A549 (cell line): ENCODE measurements around the gene PRR15L. TPM values are rescaled to one million over a fixed set of nuclear protein-coding genes. Genes with fewer than 3 reads are reported as not detected.

Experiments
- ATAC-seq, 2 experiments: fragments of 200-7000 bp in 1 of 2; fragments of >200 bp in 1 of 2; cut with Nextera tagmentation in 1 of 2; cut with Tn5 transposase in 1 of 2; 3 replicates each; pipeline versions ENCODE4 v1.8.0 to v1.9.1; 2018 to 2020; ENCODE audit warnings: mild to moderate bottlenecking in 1 of 2, moderate library complexity in 1 of 2
- CTCF ChIA-PET: fragments of 300-600 bp; sonication (Branson Sonifier 250); formaldehyde crosslinking; extraction: SDS; loops from one replicate; lab custom pipeline; 2021; ENCODE audit warnings: antibody characterized with exemption, inconsistent platforms; lab: Yijun Ruan, JAX
- POLR2A ChIA-PET: fragments of 350-600 bp; formaldehyde crosslinking; extraction: SDS; loops from one replicate; lab custom pipeline; 2021; ENCODE audit warnings: antibody characterized with exemption, inconsistent platforms; lab: Yijun Ruan, JAX
- DNase-seq, 2 experiments: peaks; one replicate each; pipeline versions ENCODE4 v3.0.0 to v3.0.0-alpha.2; 2011 to 2016; ENCODE audit warnings: low read depth in 1 of 2, low spot score in 1 of 2
- FAIRE-seq: peaks from 2 replicates; lab custom pipeline; 2011; peaks lifted over from hg19 to GRCh38; lab: Jason Lieb, UNC
- H3K27ac ChIP-seq, 2 experiments: fragments of >200 bp; sonication (Bioruptor Twin); formaldehyde crosslinking; 3 replicates each; pipeline ENCODE4 v1.5.1; 2016 to 2017
- H3K4me1 ChIP-seq: fragments of >200 bp; sonication (Bioruptor Twin); formaldehyde crosslinking; 3 replicates; pipeline ENCODE4 v1.6.1; 2016
- H3K4me2 ChIP-seq: fragments of >200 bp; sonication (Bioruptor Twin); formaldehyde crosslinking; 3 replicates; pipeline ENCODE4 v1.6.1; 2016
- H3K4me3 ChIP-seq: fragments of >200 bp; sonication (Bioruptor Twin); formaldehyde crosslinking; 3 replicates; pipeline ENCODE4 v1.5.1; 2016
- H3K9me3 ChIP-seq: fragments of >200 bp; sonication (Bioruptor Twin); formaldehyde crosslinking; 3 replicates; pipeline ENCODE4 v1.6.1; 2016
- CBX2 ChIP-seq: fragments of 200-600 bp; sonication (generic); IDR thresholded peaks from 2 replicates; pipeline ENCODE4 v1.6.1; 2016; ENCODE audit warnings: low read depth, mild to moderate bottlenecking, borderline replicate concordance
- CEBPB ChIP-seq, 2 experiments: fragments of >200 bp in 1 of 2; sonication (Bioruptor Twin) in 1 of 2; formaldehyde crosslinking in 1 of 2; IDR thresholded peaks; 2 replicates each; pipeline ENCODE4 v1.6.1; 2012 to 2016
- EHF ChIP-seq: fragments of 250-450 bp; sonication (Bioruptor Pico); IDR thresholded peaks from 2 replicates; pipeline ENCODE4 v1.5.0; 2020; ENCODE audit warnings: mild to moderate bottlenecking
- ESRRA ChIP-seq: fragments of 150-350 bp; IDR thresholded peaks from 2 replicates; pipeline ENCODE4 v1.6.1; 2014; ENCODE audit warnings: mild to moderate bottlenecking, low read length, borderline replicate concordance
- FOSL2 ChIP-seq, 2 experiments: fragments of 450-650 bp in 1 of 2; fragments of >200 bp in 1 of 2; sonication (Bioruptor Twin) in 1 of 2; formaldehyde crosslinking; IDR thresholded peaks; 2 replicates each; pipeline versions ENCODE4 v1.5.0 to v1.6.1; 2016 to 2020; ENCODE audit warnings: mild to moderate bottlenecking in 1 of 2, moderate library complexity in 1 of 2
- GATA3 ChIP-seq: IDR thresholded peaks from 2 replicates; pipeline ENCODE4 v1.6.1; 2012; ENCODE audit warnings: borderline replicate concordance
- HDAC2 ChIP-seq: fragments of 200-600 bp; sonication (generic); IDR thresholded peaks from 2 replicates; pipeline ENCODE4 v1.6.1; 2016
- HOXA7 ChIP-seq: fragments of 250-450 bp; sonication (Bioruptor Pico); IDR thresholded peaks from 2 replicates; pipeline ENCODE4 v1.5.0; 2020; ENCODE audit warnings: mild to moderate bottlenecking, moderate library complexity
- HOXB13 ChIP-seq: fragments of 250-450 bp; sonication (Bioruptor Pico); IDR thresholded peaks from 2 replicates; pipeline ENCODE4 v1.5.0; 2020; ENCODE audit warnings: low read depth, mild to moderate bottlenecking, moderate library complexity
- JUNB ChIP-seq: fragments of >200 bp; sonication (Bioruptor Twin); formaldehyde crosslinking; IDR thresholded peaks from 2 replicates; pipeline ENCODE4 v1.6.1; 2016
- MYC ChIP-seq: IDR thresholded peaks from 2 replicates; pipeline ENCODE4 v1.6.1; 2012; ENCODE audit warnings: mild to moderate bottlenecking, inconsistent platforms, low read length, improper control_type of control experiment, borderline replicate concordance
- NFE2L2 ChIP-seq: fragments of 150-350 bp; conservative IDR thresholded peaks from 2 replicates; pipeline ENCODE4 v1.6.1; 2014; ENCODE audit warnings: low read length
- POLR2AphosphoS2 ChIP-seq: conservative IDR thresholded peaks from 2 replicates; pipeline ENCODE4 v1.6.1; 2012; ENCODE audit warnings: low read length, improper control_type of control experiment, inconsistent platforms
- RCOR1 ChIP-seq: fragments of 150-350 bp; IDR thresholded peaks from 2 replicates; pipeline ENCODE4 v1.6.1; 2014; ENCODE audit warnings: antibody characterized with exemption, low read length, low read depth
- RFX5 ChIP-seq: fragments of 450-650 bp; IDR thresholded peaks from 2 replicates; pipeline ENCODE4 v1.7.1; 2014; ENCODE audit warnings: antibody characterized with exemption, mild to moderate bottlenecking, moderate library complexity
- RNF2 ChIP-seq: fragments of 200-600 bp; sonication (generic); IDR thresholded peaks from 2 replicates; pipeline ENCODE4 v1.6.1; 2016; ENCODE audit warnings: low read depth, mild to moderate bottlenecking, antibody characterized with exemption, moderate library complexity, borderline replicate concordance
- SMC3 ChIP-seq: fragments of >200 bp; sonication (Bioruptor Twin); formaldehyde crosslinking; IDR thresholded peaks from 3 replicates; pipeline ENCODE4 v1.6.1; 2018; ENCODE audit warnings: inconsistent platforms
- TFCP2L1 ChIP-seq: fragments of 250-450 bp; sonication (Bioruptor Pico); IDR thresholded peaks from 2 replicates; pipeline ENCODE4 v1.5.0; 2021; ENCODE audit warnings: mild to moderate bottlenecking
- ZC3H11A ChIP-seq: fragments of 450-650 bp; IDR thresholded peaks from 2 replicates; pipeline ENCODE4 v1.6.1; 2014; ENCODE audit warnings: antibody characterized with exemption, mild to moderate bottlenecking
- ZSCAN20 ChIP-seq: fragments of 250-450 bp; sonication (Bioruptor Pico); IDR thresholded peaks from 2 replicates; pipeline ENCODE4 v1.8.0; 2022; ENCODE audit warnings: mild to moderate bottlenecking, moderate library complexity
- WGBS: methylation state at CpG from one replicate; pipeline ENCODE4 v1.1.6; 2017; ENCODE audit errors: missing lambda C conversion rate; 5-methylcytosine and 5-hydroxymethylcytosine counted together
- polyA plus RNA-seq, 4 experiments: library from polyadenylated mRNA; depleted of rRNA in 3 of 4; stranded (reverse); fragments of >200 nt; fragmentation: RNase III in 1 of 4; extraction: RNeasy Plus Mini Kit Qiagen cat#74134 plus additional on column Dnase treatment in 1 of 4; gene quantifications; 2 replicates in 3 of 4; 3 replicates in 1 of 4; pipeline ENCODE4 v1.2.3, GENCODE V29; 2011 to 2017
- TF ChIP-seq, protein P1 (sequence below): IDR thresholded peaks from 2 replicates; pipeline ENCODE4 v1.6.1; 2012; ENCODE audit warnings: low read depth, borderline replicate concordance
- TF ChIP-seq, protein P2 (sequence below): fragments of 200-600 bp; sonication (generic); IDR thresholded peaks from 2 replicates; pipeline ENCODE4 v1.6.1; 2016; ENCODE audit warnings: antibody characterized with exemption, mild to moderate bottlenecking, moderate library complexity
- TF ChIP-seq, protein P3 (sequence below): fragments of 450-650 bp; IDR thresholded peaks from 2 replicates; pipeline ENCODE4 v1.6.1; 2014; ENCODE audit warnings: antibody characterized with exemption
- TF ChIP-seq, protein P4 (sequence below): fragments of 250-450 bp; sonication (Bioruptor Pico); IDR thresholded peaks from 2 replicates; pipeline ENCODE4 v1.5.0; 2021; ENCODE audit warnings: mild to moderate bottlenecking, moderate library complexity, borderline replicate concordance
- TF ChIP-seq, protein P5 (sequence below): fragments of >200 bp; sonication (Bioruptor Twin); formaldehyde crosslinking; IDR thresholded peaks from 2 replicates; pipeline ENCODE4 v1.6.1; 2016
- TF ChIP-seq, protein P6 (sequence below): fragments of 150-350 bp; IDR thresholded peaks from 2 replicates; pipeline ENCODE4 v1.6.1; 2014; ENCODE audit warnings: low read depth, mild to moderate bottlenecking, low read length
- TF ChIP-seq, protein P7 (sequence below): IDR thresholded peaks from 2 replicates; pipeline ENCODE4 v1.6.1; 2012

Gene PRR15L
- polyA plus RNA-seq, 2 of the 4 experiments (the other 2 are of a cell fraction) = 1.6 to 2.2 TPM

DNA sequence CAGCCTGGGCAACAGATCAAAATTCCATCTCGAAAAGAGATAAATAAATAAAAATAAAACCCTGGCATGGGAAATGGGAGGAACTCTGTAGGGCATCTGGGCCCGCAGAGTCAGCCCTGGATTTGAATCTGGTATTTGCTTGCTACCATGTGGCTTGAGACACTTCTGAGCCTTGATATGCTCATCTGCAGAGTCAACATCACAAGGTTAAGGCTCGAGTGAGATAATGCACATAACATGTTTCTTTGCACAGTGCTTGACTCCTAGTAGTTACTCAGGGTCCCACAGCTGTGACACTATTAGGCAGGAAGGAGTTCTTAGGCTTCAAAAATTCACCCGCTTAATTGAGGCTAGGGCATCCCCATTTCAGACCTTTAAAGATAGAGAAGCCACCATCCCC, 34.5 kb upstream of the PRR15L start:
- no peak overlapping the region for H3K4me3 ChIP-seq
- 57% methylated on average over 4 of the region's 4 CpGs for WGBS
- no peak overlapping the region for H3K4me2 ChIP-seq
- no peaks in the 10 kb centered on the region for H3K4me1 ChIP-seq
- ATAC-seq = no peak
- ChIA-PET CTCF (interaction anchor here (1.4 to 15.9 kb wide), 6 partner anchors 10 to 149 kb away, joined by 5 to 174 read pairs (median 20); partner anchors contain the start of gene CDK5RAP3), POLR2A (no interaction called here)
- no peak overlapping the region for H3K27ac ChIP-seq
- TF ChIP-seq, protein P1, sequence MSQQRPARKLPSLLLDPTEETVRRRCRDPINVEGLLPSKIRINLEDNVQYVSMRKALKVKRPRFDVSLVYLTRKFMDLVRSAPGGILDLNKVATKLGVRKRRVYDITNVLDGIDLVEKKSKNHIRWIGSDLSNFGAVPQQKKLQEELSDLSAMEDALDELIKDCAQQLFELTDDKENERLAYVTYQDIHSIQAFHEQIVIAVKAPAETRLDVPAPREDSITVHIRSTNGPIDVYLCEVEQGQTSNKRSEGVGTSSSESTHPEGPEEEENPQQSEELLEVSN = no peak
- TF ChIP-seq RCOR1 (no peak), ZC3H11A (no peak), CEBPB (IDR thresholded peaks at IDR 0.05) (no peak), POLR2AphosphoS2 (no peak), RNF2 (no peak), EHF (CRISPR knock-in tag) (no peak), FOSL2 (IDR thresholded peaks at IDR 0.05) (no peak), FOSL2 (CRISPR knock-in tag; IDR thresholded peaks at IDR 0.05) (no peak), JUNB (no peak), TFCP2L1 (no peak), ESRRA (no peak)
- TF ChIP-seq, protein P2, sequence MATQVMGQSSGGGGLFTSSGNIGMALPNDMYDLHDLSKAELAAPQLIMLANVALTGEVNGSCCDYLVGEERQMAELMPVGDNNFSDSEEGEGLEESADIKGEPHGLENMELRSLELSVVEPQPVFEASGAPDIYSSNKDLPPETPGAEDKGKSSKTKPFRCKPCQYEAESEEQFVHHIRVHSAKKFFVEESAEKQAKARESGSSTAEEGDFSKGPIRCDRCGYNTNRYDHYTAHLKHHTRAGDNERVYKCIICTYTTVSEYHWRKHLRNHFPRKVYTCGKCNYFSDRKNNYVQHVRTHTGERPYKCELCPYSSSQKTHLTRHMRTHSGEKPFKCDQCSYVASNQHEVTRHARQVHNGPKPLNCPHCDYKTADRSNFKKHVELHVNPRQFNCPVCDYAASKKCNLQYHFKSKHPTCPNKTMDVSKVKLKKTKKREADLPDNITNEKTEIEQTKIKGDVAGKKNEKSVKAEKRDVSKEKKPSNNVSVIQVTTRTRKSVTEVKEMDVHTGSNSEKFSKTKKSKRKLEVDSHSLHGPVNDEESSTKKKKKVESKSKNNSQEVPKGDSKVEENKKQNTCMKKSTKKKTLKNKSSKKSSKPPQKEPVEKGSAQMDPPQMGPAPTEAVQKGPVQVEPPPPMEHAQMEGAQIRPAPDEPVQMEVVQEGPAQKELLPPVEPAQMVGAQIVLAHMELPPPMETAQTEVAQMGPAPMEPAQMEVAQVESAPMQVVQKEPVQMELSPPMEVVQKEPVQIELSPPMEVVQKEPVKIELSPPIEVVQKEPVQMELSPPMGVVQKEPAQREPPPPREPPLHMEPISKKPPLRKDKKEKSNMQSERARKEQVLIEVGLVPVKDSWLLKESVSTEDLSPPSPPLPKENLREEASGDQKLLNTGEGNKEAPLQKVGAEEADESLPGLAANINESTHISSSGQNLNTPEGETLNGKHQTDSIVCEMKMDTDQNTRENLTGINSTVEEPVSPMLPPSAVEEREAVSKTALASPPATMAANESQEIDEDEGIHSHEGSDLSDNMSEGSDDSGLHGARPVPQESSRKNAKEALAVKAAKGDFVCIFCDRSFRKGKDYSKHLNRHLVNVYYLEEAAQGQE = no peak
- TF ChIP-seq, protein P3, sequence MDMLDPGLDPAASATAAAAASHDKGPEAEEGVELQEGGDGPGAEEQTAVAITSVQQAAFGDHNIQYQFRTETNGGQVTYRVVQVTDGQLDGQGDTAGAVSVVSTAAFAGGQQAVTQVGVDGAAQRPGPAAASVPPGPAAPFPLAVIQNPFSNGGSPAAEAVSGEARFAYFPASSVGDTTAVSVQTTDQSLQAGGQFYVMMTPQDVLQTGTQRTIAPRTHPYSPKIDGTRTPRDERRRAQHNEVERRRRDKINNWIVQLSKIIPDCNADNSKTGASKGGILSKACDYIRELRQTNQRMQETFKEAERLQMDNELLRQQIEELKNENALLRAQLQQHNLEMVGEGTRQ = no peak
- TF ChIP-seq, protein P4, sequence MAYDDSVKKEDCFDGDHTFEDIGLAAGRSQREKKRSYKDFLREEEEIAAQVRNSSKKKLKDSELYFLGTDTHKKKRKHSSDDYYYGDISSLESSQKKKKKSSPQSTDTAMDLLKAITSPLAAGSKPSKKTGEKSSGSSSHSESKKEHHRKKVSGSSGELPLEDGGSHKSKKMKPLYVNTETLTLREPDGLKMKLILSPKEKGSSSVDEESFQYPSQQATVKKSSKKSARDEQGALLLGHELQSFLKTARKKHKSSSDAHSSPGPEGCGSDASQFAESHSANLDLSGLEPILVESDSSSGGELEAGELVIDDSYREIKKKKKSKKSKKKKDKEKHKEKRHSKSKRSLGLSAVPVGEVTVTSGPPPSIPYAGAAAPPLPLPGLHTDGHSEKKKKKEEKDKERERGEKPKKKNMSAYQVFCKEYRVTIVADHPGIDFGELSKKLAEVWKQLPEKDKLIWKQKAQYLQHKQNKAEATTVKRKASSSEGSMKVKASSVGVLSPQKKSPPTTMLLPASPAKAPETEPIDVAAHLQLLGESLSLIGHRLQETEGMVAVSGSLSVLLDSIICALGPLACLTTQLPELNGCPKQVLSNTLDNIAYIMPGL (CRISPR knock-in tag) = no peak
- no peak for DNase-seq
- H3K9me3 ChIP-seq = no peaks in the 10 kb centered on the region
- FAIRE-seq = no peak

DNA sequence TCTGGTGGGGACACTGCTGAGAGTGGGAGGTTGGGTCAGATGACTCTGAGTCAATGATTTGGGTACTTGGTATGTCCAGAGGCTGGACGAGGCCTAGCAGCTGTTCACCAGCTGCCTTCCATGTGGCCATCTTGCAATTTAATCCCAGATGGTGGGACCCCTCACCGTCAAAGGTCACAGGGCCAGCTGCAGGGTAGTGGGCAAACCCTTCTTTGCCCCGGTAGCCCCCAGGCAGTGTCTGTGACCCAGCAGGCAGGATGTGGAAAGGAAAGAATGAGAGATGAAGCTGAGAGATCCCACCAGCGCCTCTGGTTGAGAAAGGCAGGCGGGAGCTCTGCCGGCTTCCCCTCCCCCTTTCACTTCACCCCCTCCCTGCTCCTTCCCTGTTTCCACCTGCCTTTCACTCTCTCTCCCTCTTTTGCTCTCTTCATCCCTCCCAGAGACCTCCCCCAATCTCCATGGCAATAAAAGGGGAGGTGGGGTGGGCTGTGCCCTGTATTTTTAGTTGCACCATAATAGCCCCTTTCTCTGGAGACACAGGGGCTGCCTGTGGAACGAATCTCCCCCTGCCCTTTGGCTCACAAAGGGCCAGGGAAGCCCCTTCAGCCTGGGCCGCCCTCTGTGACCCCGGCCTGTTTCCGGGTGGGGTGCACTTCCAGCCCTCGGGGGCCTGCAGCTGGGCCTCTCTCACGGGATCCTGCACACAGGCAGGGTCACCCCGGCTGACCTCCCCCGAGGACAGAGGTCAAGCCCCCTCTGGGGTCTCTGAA, 33.5 kb upstream of the PRR15L start:
- Histone ChIP-seq H3K27ac (no peak overlapping the region), H3K9me3 (no peaks in the 10 kb centered on the region), H3K4me3 (no peak overlapping the region), H3K4me1 (no peaks in the 10 kb centered on the region), H3K4me2 (no peak overlapping the region)
- DNase-seq (no peak), FAIRE-seq (no peak), ATAC-seq (no peak)
- ChIA-PET CTCF (interaction anchor here (1.0 to 38.7 kb wide), 6 partner anchors 8 to 150 kb away, joined by 3 to 1426 read pairs (median 91); partner anchors contain the start of genes PNPO, PRR15L and SCRN2), POLR2A (no interaction called here)
- 78% methylated on average over 13 of the region's 14 CpGs for WGBS
- no peak for TF ChIP-seq FOSL2 (IDR thresholded peaks at IDR 0.05)
- TF ChIP-seq FOSL2 (CRISPR knock-in tag; IDR thresholded peaks at IDR 0.05) = no peak
- no peak for TF ChIP-seq NFE2L2
- no peak for TF ChIP-seq HOXB13 (CRISPR knock-in tag)
- no peak for TF ChIP-seq CBX2
- no peak for TF ChIP-seq MYC
- TF ChIP-seq, protein P5, sequence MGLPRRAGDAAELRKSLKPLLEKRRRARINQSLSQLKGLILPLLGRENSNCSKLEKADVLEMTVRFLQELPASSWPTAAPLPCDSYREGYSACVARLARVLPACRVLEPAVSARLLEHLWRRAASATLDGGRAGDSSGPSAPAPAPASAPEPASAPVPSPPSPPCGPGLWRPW = no peak
- TF ChIP-seq, protein P6, sequence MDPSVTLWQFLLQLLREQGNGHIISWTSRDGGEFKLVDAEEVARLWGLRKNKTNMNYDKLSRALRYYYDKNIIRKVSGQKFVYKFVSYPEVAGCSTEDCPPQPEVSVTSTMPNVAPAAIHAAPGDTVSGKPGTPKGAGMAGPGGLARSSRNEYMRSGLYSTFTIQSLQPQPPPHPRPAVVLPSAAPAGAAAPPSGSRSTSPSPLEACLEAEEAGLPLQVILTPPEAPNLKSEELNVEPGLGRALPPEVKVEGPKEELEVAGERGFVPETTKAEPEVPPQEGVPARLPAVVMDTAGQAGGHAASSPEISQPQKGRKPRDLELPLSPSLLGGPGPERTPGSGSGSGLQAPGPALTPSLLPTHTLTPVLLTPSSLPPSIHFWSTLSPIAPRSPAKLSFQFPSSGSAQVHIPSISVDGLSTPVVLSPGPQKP = no peak
- TF ChIP-seq RFX5 = no peak
- TF ChIP-seq, protein P7, sequence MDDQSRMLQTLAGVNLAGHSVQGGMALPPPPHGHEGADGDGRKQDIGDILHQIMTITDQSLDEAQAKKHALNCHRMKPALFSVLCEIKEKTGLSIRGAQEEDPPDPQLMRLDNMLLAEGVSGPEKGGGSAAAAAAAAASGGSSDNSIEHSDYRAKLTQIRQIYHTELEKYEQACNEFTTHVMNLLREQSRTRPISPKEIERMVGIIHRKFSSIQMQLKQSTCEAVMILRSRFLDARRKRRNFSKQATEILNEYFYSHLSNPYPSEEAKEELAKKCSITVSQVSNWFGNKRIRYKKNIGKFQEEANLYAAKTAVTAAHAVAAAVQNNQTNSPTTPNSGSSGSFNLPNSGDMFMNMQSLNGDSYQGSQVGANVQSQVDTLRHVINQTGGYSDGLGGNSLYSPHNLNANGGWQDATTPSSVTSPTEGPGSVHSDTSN = no peak
- no peak for TF ChIP-seq ZSCAN20 (CRISPR knock-in tag)
- no peak for TF ChIP-seq HOXA7
- no peak for TF ChIP-seq SMC3
- TF ChIP-seq POLR2AphosphoS2 = no peak
- TF ChIP-seq HDAC2 = no peak
- no peak for TF ChIP-seq GATA3
